ENCODE results near the gene NLE1.
A peak's percentile ranks its signal among the peaks of the same experiment; 100 is the strongest.
"Not testable (repeated sequence)": the region's sequence is repeated elsewhere in the genome, so short reads cannot be mapped to it uniquely, and the experiment has no call there.

NLE1 gene

DNA sequence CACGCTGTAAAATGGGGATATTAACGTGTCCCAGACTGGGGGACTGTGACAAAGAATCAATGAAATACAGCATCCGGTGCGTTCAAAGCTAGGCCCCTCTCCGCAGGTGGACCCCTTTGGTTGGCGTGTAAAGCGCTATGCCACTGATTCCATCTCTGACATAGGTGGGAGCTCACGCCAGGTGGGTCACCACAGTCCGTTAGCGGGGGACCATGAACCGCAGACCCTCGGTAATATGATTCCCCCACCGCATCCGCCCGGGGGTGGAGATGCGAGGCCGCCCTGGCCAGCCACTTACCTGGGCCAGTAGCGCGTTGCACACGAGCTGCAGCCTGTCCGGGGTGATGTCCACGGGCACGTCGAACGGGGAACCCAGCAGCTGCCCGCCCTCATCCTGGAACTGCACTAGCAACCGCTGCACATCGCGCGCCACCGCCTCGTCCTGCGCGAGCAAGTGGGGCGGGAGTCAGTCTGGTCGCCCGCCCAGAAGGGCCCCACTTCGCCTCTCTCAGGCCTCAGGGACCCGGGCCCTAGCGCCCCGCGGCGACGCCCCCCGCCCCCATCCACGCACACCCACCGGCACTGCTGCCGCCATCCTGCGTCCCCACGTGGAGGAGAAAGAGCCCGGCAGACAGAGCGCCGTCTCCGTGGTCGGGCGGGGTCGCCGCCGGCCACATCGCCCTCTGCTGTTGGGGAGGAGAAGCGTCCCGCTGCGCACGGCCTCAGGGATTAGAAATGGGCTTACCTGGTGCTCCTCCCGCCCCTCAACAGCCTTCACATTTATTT is at the start of gene NLE1:
TSS of gene NLE1 (minus strand) at position 623 of the 786 bp plus-strand sequence. CDS start at position 595, 28 bp downstream.
- TF ChIP-seq EZH2 (IDR thresholded peaks at IDR 0.05) (no peak), POLR2AphosphoS5 (IDR thresholded peaks at IDR 0.05; ENCODE audit: borderline replicate concordance, low read depth, low read length) (peak; percentile 91), FOXP2 (optimal IDR thresholded peaks at IDR 0.05; ENCODE audit: control extremely low read depth, extremely low read length, insufficient read depth) (no peak)
- H3K36me3 ChIP-seq (ENCODE audit: insufficient read depth, low read length), result peaks cover 29% of the 10 kb centered on the region
- no peak for DNase-seq (ENCODE audit: low read depth, low spot score)
- H3K9ac ChIP-seq (ENCODE audit: insufficient read length), result peak within 1 kb of the TSS; percentile 87
- no peak within 1 kb of the TSS for H3K27ac ChIP-seq
- H3K9me3 ChIP-seq (ENCODE audit: low read depth, low read length), result no peaks in the 10 kb centered on the region
- peak within 1 kb of the TSS; percentile 95 for H3K4me3 ChIP-seq

DNA sequence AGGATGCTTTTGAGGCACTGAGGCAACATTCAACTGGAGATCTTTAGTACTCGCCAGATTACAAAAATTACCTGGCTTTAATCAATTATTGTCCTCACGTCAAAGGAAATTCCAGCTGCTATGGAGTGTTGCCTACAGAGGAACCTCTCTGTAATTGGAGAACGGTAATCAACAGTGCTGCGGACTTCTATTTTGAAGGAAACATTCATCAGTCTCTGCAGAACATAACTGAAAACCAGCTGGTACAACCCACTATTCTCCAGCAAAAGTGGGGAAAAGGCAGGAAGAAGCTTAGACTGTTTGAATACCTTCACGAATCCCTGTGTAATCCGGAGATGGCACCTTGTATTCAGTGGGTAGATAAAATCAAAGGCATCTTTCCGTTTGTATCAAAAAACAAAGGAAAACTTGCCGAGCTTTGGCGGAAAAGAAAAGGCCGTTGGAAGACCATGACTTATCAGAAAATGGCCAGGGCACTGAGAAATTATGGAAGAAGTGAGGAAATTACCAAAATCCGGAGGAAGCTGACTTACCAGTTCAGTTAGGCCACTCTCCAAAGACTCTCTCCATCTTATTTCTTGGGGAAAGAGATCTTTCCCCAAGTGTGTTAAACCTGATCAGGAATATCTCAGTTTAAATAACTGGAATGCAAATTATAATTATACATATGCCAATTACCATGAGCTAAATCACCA is 49.0 kb upstream of the NLE1 start:
- Histone ChIP-seq H3K4me3 (no peak overlapping the region), H3K9me3 (ENCODE audit: low read depth, low read length) (no peaks in the 10 kb centered on the region), H3K36me3 (ENCODE audit: insufficient read depth, low read length) (no peaks in the 10 kb centered on the region), H3K27ac (no peak overlapping the region), H3K9ac (ENCODE audit: insufficient read length) (no peak overlapping the region)
- DNase-seq (ENCODE audit: low read depth, low spot score), result no peak
- no peak for TF ChIP-seq EZH2 (IDR thresholded peaks at IDR 0.05)
- TF ChIP-seq FOXP2 (optimal IDR thresholded peaks at IDR 0.05; ENCODE audit: control extremely low read depth, extremely low read length, insufficient read depth), result no peak
- no peak for TF ChIP-seq POLR2AphosphoS5 (IDR thresholded peaks at IDR 0.05; ENCODE audit: borderline replicate concordance, low read depth, low read length)

DNA sequence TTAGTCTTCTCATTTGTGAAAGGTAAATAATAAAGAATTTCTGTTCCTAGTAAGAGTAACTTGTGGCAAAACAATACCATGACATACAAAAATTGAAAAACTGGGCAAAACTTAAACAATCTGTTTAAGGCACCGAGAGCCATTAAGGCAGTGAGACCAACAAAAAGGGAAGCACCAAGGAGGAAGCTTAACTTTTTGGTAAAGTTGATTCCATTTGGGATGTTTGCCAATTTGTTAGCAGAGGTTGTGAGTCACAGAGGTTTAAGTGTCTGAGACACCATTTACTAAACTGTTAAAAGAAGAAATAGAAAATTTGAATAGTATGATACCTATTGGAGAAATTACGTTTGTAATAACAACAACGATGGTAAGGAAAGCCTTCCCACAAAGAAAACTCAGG is 47.2 kb upstream of the NLE1 start:
- no peak for DNase-seq (ENCODE audit: low read depth, low spot score)
- TF ChIP-seq FOXP2 (optimal IDR thresholded peaks at IDR 0.05; ENCODE audit: control extremely low read depth, extremely low read length, insufficient read depth), result no peak
- no peak for TF ChIP-seq EZH2 (IDR thresholded peaks at IDR 0.05)
- no peak for TF ChIP-seq POLR2AphosphoS5 (IDR thresholded peaks at IDR 0.05; ENCODE audit: borderline replicate concordance, low read depth, low read length)
- no peaks in the 10 kb centered on the region for H3K36me3 ChIP-seq (ENCODE audit: insufficient read depth, low read length)

DNA sequence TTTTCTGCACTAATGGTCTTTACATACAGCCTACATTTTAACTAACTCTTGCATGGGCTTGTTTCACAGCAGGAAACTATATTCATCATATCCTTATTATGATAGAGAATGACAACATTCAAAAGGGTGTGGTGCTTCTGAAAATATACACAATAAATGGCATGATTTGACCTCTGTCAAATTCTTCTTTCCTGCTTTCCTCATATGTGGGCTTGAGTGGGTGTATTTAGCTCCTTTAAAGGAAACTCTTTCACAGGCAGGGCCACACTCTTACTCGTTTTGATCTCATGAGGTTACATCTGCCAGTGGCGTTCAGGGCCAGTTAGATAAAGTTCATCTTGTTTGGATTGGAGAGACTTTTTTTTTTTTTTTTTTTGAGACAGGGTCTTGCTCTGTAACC is 46.0 kb upstream of the NLE1 start:
- Histone ChIP-seq H3K27ac (no peak overlapping the region), H3K4me3 (no peak overlapping the region), H3K36me3 (ENCODE audit: insufficient read depth, low read length) (no peaks in the 10 kb centered on the region), H3K9me3 (ENCODE audit: low read depth, low read length) (no peaks in the 10 kb centered on the region), H3K9ac (ENCODE audit: insufficient read length) (no peak overlapping the region)
- TF ChIP-seq POLR2AphosphoS5 (IDR thresholded peaks at IDR 0.05; ENCODE audit: borderline replicate concordance, low read depth, low read length) (no peak), FOXP2 (optimal IDR thresholded peaks at IDR 0.05; ENCODE audit: control extremely low read depth, extremely low read length, insufficient read depth) (no peak), EZH2 (IDR thresholded peaks at IDR 0.05) (no peak)
- DNase-seq (ENCODE audit: low read depth, low spot score), result no peak

More for the DNA sequence above, 47.2 kb upstream of the NLE1 start:
- Histone ChIP-seq H3K27ac (no peak overlapping the region), H3K9me3 (ENCODE audit: low read depth, low read length) (no peaks in the 10 kb centered on the region), H3K4me3 (no peak overlapping the region), H3K9ac (ENCODE audit: insufficient read length) (no peak overlapping the region)

DNA sequence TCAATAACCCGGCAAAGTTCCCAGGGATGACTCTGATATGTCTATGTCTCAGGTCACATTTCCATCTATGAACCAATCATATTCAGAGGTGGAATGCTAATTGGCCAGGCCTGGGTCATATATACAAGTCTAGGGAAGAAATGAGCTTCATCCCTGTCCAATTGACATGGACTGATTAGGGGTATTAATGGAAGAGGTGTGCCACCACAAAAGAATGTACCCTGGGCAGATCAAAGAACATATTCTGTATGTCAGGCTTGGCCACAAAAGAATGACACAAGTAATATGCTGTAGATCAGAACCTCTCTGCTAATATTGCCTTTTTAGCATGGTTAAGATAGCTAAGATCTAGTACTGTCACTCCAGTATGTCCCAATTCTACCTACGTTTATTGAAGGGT is 45.4 kb upstream of the NLE1 start:
- Histone ChIP-seq H3K9ac (ENCODE audit: insufficient read length) (no peak overlapping the region), H3K36me3 (ENCODE audit: insufficient read depth, low read length) (no peaks in the 10 kb centered on the region), H3K9me3 (ENCODE audit: low read depth, low read length) (no peaks in the 10 kb centered on the region), H3K27ac (no peak overlapping the region), H3K4me3 (no peak overlapping the region)
- no peak for DNase-seq (ENCODE audit: low read depth, low spot score)
- TF ChIP-seq EZH2 (IDR thresholded peaks at IDR 0.05) (no peak), POLR2AphosphoS5 (IDR thresholded peaks at IDR 0.05; ENCODE audit: borderline replicate concordance, low read depth, low read length) (no peak), FOXP2 (optimal IDR thresholded peaks at IDR 0.05; ENCODE audit: control extremely low read depth, extremely low read length, insufficient read depth) (no peak)

DNA sequence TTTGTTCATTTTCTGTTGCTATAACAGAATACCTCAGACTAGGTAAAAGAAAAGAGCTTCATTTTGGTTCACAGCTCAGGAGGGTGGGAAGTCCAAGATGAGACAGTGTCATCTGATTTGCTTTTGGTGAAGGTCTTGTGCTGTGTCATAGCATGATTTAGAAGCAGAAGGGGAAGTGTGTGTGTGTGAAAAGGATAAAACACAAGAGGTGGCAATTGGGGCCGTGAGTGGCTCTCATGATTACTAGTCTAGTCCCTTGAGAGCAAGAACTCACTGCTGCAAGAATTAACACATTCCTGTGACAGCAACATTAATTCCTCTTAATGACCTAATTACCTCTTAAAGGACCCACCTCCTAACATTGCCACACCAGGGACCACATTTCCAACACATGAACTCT is 43.7 kb upstream of the NLE1 start:
- no peak for TF ChIP-seq EZH2 (IDR thresholded peaks at IDR 0.05)
- TF ChIP-seq FOXP2 (optimal IDR thresholded peaks at IDR 0.05; ENCODE audit: control extremely low read depth, extremely low read length, insufficient read depth), result no peak
- TF ChIP-seq POLR2AphosphoS5 (IDR thresholded peaks at IDR 0.05; ENCODE audit: borderline replicate concordance, low read depth, low read length), result no peak
- Histone ChIP-seq H3K27ac (no peak overlapping the region), H3K9ac (ENCODE audit: insufficient read length) (no peak overlapping the region), H3K4me3 (no peak overlapping the region), H3K36me3 (ENCODE audit: insufficient read depth, low read length) (no peaks in the 10 kb centered on the region), H3K9me3 (ENCODE audit: low read depth, low read length) (no peaks in the 10 kb centered on the region)
- DNase-seq (ENCODE audit: low read depth, low spot score), result no peak

DNA sequence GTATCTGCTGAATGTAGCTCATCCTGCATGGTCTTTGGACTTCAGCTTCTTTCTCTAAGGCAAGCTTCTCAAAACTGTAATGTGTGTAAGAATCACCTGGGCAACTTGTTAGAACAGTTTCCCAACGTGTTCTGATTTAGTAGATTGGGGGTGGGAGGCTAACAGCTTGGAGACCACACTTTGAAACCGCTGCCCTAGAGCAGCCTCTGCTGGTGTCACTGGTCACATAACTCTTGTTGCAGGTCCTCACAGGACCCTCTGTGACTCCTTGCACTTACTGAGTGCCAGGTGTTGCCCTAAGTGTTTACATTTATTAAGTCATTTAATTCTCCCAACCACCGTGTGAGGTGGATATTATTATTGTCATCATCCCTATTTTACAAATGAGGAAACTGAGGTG is 42.2 kb upstream of the NLE1 start:
- no peak overlapping the region for H3K27ac ChIP-seq
- H3K4me3 ChIP-seq, result no peak overlapping the region
- no peaks in the 10 kb centered on the region for H3K36me3 ChIP-seq (ENCODE audit: insufficient read depth, low read length)

DNA sequence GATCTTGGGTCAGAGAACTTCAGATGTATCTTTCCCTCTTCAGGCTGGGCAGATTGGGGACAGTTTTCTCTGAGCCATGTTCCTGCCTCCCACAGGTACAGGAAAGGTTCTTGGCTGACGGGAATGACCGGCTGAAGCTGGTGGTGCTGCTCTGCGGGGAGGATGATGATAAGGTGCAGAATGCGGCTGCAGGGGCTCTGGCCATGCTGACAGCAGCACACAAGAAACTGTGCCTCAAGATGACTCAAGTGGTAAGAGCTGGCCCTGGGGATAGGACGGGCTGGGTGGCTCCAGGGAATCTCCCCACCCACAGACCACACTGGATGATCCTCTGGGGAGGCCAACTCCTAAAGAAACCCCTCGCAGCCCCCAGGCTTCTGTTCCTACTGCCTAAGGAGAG is 41.2 kb upstream of the NLE1 start:
- Histone ChIP-seq H3K36me3 (ENCODE audit: insufficient read depth, low read length) (no peaks in the 10 kb centered on the region), H3K9me3 (ENCODE audit: low read depth, low read length) (no peaks in the 10 kb centered on the region), H3K4me3 (no peak overlapping the region), H3K9ac (ENCODE audit: insufficient read length) (no peak overlapping the region), H3K27ac (no peak overlapping the region)
- DNase-seq (ENCODE audit: low read depth, low spot score), result no peak
- TF ChIP-seq POLR2AphosphoS5 (IDR thresholded peaks at IDR 0.05; ENCODE audit: borderline replicate concordance, low read depth, low read length) (no peak), EZH2 (IDR thresholded peaks at IDR 0.05) (no peak)

More for the DNA sequence above, 42.2 kb upstream of the NLE1 start:
- TF ChIP-seq POLR2AphosphoS5 (IDR thresholded peaks at IDR 0.05; ENCODE audit: borderline replicate concordance, low read depth, low read length), result no peak
- TF ChIP-seq FOXP2 (optimal IDR thresholded peaks at IDR 0.05; ENCODE audit: control extremely low read depth, extremely low read length, insufficient read depth), result no peak
- TF ChIP-seq EZH2 (IDR thresholded peaks at IDR 0.05), result no peak
- DNase-seq (ENCODE audit: low read depth, low spot score), result no peak
- Histone ChIP-seq H3K9me3 (ENCODE audit: low read depth, low read length) (no peaks in the 10 kb centered on the region), H3K9ac (ENCODE audit: insufficient read length) (no peak overlapping the region)

DNA sequence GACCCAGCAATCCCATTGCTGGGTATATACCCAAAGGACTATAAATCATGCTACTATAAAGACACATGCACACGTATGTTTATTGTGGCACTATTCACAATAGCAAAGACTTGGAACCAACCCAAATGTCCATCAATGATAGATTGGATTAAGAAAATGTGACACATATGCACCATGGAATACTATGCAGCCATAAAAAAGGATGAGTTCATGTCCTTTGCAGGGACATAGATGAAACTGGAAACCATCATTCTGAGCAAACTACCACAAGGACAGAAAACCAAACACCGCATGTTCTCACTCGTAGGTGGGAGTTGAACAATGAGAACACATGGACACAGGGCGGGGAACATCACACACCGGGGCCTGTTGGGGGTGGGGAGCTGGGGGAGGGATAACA is 37.3 kb upstream of the NLE1 start:
- H3K36me3 ChIP-seq (ENCODE audit: insufficient read depth, low read length); H3K27ac ChIP-seq; H3K9me3 ChIP-seq (ENCODE audit: low read depth, low read length); H3K4me3 ChIP-seq; H3K9ac ChIP-seq (ENCODE audit: insufficient read length); DNase-seq (ENCODE audit: low read depth, low spot score): not testable (repeated sequence)

Data from SK-N-MC (cell line).